Right ventricle myocardium inferior (tissue), 1 donor: ENCODE data around the gene ARL6. TPM values are rescaled to one million over a fixed set of nuclear protein-coding genes. Genes with fewer than 3 reads are reported as not detected.
"Not testable (repeated sequence)": the region's sequence is repeated elsewhere in the genome, so short reads cannot be mapped to it uniquely, and the experiment has no call there.

Experiments used
- ATAC-seq: fragments of 200-7000 bp; cut with Tn5 transposase; one replicate; pipeline ENCODE4 v1.9.1; 2020; ENCODE audit warnings: mild to moderate bottlenecking, moderate library complexity
- DNase-seq: peaks from one replicate; pipeline ENCODE4 v3.0.0; 2021; ENCODE audit errors: missing footprints
- intact Hi-C: fragments of 100-400 bp; cut with DNase I; formaldehyde crosslinking; loops from one replicate; pipeline ENCODE4 v1.11.0; 2022
- total RNA-seq: library from RNA; stranded (reverse); fragmentation: NEBNext Ultra II Directional; extraction: Animal tissue kit (Norgen Biotek cat#: 25700); gene quantifications from one replicate; pipeline ENCODE4 v1.2.1, GENCODE V29; 2021
- donor health status: DM: no; HTN: yes; CAD: no; lungs with severe emphysema.

The ARL6 gene
- total RNA-seq, 1 donor from 2014 or later: 2.5 TPM

GRCh38 chr3:97816811-97817210 lies 52.3 kb downstream of the ARL6 start:
- DNase-seq (no peak), ATAC-seq (no peak)
- intact Hi-C loops: no loop called here

- intact Hi-C loops: no loop called here
- DNase-seq: no peak
- ATAC-seq: no peak
Measured at GRCh38 chr3:97817965-97818364, 53.4 kb downstream of the ARL6 start.

GRCh38 chr3:97820780-97821179 lies 56.2 kb downstream of the ARL6 start:
- intact Hi-C loops: loop anchor here (5.0 to 10.0 kb wide), 3 partner anchors 62 to 152 kb away; partner anchors contain the start of gene RIOX2

GRCh38 chr3:97821287-97821773 lies 56.8 kb downstream of the ARL6 start:
- peak; percentile 17 for ATAC-seq
- intact Hi-C loops: loop anchor here (5.0 to 10.0 kb wide), 3 partner anchors 61 to 151 kb away; partner anchors contain the start of gene RIOX2
- peak; percentile 78 for DNase-seq

More at GRCh38 chr3:97820780-97821179, 56.2 kb downstream of the ARL6 start:
- DNase-seq: no peak
- ATAC-seq: no peak

DNA sequence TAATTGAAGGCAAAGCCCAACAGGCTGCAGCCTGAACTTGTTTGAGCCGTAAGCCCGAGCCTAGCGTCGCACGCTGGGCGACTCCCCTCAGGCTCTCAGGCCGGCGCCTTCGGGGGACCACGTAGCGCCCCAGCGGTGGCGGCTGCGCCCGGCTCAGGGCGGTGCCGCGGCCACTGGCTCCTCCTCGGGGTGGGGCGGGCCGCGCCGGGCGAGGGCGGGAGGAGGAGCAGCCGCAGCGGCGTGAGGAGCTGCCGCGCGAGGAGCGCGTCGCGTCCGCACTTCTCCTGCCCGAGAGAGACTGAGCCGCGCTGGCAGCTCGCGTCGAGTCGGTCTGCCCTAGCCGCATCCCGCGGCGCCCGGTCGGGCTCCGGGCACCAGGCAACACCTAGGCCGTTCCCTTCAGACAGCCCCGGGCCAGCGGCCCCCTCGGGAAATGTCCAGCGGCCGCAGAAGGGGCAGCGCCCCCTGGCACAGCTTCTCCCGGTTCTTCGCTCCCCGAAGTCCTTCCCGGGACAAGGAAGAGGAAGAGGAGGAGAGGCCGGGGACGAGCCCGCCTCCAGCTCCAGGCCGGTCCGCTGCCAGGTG lies 57.3 kb downstream of the ARL6 start, which contains the start of gene CRYBG3:
CRYBG3 (plus strand) TSS at position 238 of the 585 bp plus-strand sequence; CDS start at position 434, 196 bp downstream.
- intact Hi-C loops: loop anchor here (5.0 to 10.0 kb wide), 3 partner anchors 60 to 150 kb away; partner anchors contain the start of gene RIOX2

DNA sequence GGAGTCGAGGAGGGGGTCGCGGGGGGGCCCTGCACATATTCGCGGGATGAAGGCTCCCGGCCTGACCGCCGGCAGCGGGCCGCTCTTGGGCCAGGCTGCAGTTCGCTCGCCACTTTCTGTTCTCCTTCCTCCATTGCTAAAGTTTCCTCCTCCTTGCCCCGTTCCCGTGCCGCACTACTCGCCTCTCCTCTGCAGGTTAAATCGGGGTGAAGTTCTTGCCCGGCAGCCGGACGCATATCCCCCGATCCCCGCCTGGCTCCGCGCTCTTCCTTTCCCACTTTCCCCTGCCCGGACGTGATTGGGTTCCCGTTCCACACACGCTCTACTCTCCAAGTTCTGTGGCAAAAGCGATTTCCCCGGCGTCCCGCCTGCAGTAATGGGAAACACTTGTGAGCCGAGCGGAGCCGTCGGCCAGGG lies 57.8 kb downstream of the ARL6 start:
- intact Hi-C loops: loop anchor here (5.0 to 10.0 kb wide), 3 partner anchors 60 to 150 kb away; partner anchors contain the start of gene RIOX2
- DNase-seq: peak; percentile 80
- ATAC-seq: peak; percentile 55

More for the DNA sequence above, 57.3 kb downstream of the ARL6 start, which contains the start of gene CRYBG3:
- peak; percentile 99 for ATAC-seq
- peak; percentile 91 for DNase-seq

GRCh38 chr3:97823046-97824004 lies 58.8 kb downstream of the ARL6 start:
- intact Hi-C loops: loop anchor here (5.0 to 10.0 kb wide), 3 partner anchors 59 to 149 kb away; partner anchors contain the start of gene RIOX2
- no peak for ATAC-seq

DNA sequence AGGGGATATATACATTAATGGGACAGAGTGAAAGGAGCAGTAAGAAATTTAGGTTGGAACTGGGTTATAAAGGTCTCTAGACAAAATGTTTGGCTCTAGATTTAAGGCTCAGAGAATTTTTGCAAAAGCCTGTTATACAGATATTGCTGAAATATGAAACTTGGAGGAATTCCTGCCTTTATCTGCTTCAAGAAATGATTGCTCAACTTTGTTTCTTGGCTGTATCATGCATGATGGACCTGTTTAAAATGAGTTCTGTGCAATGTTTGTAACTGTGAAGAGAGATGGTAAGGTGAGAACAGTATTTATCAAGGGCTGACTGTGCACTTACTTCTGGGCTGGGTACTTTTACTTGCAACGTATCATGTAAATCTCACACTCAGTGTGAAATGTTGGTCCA lies 60.5 kb downstream of the ARL6 start:
- intact Hi-C loops: loop anchor here (10.0 kb wide), 1 partner anchor 110 kb away; no protein-coding TSS in a partner anchor
- DNase-seq: no peak
- ATAC-seq: no peak

More at GRCh38 chr3:97823046-97824004, 58.8 kb downstream of the ARL6 start:
- DNase-seq: no peak

DNA sequence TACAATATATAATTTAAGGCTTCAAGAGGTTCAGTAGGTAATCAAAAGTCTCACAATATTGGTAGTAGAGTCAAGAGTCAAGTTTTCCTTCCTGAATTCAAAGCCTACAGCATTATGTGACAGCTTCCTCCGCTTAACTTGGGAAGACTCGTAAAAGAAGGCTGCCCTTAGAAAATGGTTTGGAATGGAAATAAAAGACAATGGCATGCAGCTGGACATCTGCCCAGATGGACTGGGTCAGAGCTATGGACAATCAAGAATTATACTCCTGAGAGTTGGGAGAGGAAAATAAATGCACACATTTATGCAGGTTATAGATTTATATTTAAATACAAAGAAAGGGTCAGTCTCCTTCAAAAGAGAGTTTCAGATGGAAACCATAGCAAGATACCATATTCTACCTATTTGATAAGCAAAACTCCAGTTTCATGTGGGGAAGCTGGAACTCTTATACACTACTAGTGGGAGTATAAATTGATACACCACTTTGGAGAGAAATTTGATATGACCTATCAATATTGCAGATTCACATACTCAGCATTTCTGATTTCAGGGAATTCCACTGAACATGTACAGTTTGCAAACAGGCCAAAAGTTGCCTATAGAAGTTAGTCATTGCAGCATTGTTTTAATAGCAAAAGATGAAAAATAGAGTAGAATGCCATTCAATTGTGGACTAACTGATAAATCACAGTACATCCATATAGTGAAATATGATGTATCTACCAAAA lies 63.3 kb downstream of the ARL6 start:
- DNase-seq (no peak), ATAC-seq (no peak)
- intact Hi-C loops: loop anchor here (10.0 kb wide), 1 partner anchor 107 kb away; no protein-coding TSS in a partner anchor

DNA sequence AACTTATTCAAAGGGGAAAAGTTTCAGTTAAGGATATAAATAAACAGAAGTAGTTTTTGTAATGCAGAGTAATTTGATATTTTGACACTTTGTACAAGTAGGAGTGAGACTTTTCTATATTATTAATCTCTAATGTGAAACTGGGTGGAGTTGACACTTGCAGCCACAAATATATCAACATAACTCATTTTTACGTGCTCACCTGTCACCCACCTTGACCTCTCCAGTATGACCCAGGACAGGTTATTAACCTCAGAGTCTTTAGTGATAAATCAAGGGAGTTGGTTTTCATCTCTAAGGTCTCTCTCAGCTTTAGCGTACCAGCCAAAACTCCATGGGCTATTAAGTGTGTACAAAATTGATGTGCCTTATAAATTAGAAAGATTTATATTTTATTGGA lies 64.6 kb downstream of the ARL6 start:
- intact Hi-C loops: loop anchor here (10.0 kb wide), 1 partner anchor 106 kb away; no protein-coding TSS in a partner anchor

GRCh38 chr3:97830638-97831037 lies 66.1 kb downstream of the ARL6 start:
- no peak for DNase-seq
- no peak for ATAC-seq
- intact Hi-C loops: no loop called here

More for the DNA sequence above, 64.6 kb downstream of the ARL6 start:
- DNase-seq (no peak), ATAC-seq (no peak)

- DNase-seq: no peak
- no peak for ATAC-seq
- intact Hi-C loops: no loop called here
Measured at GRCh38 chr3:97831140-97831539, 66.6 kb downstream of the ARL6 start.

GRCh38 chr3:97833184-97833583 lies 68.6 kb downstream of the ARL6 start:
- intact Hi-C loops, ATAC-seq, DNase-seq: not testable (repeated sequence)

DNA sequence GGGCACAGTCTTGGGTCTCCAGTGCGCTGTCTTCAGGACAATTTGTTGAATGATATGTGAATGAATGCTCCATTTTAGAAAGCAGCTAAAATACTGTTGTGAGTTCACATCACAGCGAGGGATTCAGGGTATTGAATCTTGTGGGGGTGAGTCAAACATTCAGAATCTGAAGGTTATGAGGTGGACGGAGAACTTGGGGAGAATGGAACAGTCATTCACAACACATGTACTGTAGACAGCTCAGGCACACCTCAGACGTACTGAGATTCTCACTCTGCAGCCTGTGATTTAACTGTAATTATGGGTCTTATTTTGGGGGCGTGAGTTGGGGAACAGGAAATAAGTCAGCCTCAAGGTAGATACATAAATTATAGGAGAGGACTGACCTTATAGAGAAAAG lies 71.2 kb downstream of the ARL6 start:
- ATAC-seq (no peak), DNase-seq (no peak)
- intact Hi-C loops: no loop called here

DNA sequence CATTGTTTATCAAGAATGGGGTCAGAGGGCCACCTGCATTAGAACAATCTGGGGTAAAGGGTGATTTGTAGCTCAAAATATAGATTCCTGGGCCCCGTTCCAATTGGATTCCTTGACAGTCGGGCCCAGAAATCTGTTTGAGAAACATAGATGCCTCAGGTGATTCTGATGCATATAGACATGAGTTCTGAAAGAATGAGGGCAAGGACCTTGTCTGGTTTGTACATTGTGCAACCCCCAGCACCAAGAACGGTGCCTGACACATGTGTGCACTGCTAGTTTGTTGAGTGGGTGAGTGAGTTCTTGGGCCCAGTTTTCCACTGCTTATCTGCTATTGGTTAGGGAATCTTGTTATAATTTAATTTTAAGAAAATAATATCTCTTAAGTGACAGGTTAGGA lies 73.8 kb downstream of the ARL6 start:
- no peak for DNase-seq
- ATAC-seq: no peak
- intact Hi-C loops: no loop called here

GRCh38 chr3:97839944-97840343 lies 75.4 kb downstream of the ARL6 start:
- intact Hi-C loops: no loop called here
- DNase-seq (no peak), ATAC-seq (no peak)

- DNase-seq: no peak
- no peak for ATAC-seq
- intact Hi-C loops: no loop called here
Measured at GRCh38 chr3:97841304-97841703, 76.7 kb downstream of the ARL6 start.

GRCh38 chr3:97841956-97842355 lies 77.4 kb downstream of the ARL6 start:
- intact Hi-C loops: no loop called here
- no peak for DNase-seq
- ATAC-seq: no peak
